ENCODE measurements around the gene TAPT1.

DNA sequence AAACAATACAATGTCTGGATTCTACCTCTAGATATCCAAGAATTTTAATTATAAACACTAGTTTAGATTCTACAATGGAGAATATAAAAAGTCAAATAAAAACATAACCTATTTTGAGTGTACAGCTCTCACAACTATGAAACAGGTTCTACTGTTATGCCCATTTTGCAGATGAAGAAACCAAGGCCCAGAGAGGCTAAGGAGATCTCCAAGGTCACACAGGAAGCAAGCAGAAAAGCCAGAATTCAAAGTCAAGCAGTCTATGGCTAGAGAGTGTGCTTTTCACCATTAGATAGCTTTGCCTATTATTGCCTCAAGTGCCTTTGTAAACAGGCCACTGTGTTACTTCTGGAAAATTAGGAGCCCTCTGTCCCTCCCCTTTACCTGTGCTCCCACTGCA lies 7.3 kb downstream of the TAPT1 start:
- TF ChIP-seq, protein P1, sequence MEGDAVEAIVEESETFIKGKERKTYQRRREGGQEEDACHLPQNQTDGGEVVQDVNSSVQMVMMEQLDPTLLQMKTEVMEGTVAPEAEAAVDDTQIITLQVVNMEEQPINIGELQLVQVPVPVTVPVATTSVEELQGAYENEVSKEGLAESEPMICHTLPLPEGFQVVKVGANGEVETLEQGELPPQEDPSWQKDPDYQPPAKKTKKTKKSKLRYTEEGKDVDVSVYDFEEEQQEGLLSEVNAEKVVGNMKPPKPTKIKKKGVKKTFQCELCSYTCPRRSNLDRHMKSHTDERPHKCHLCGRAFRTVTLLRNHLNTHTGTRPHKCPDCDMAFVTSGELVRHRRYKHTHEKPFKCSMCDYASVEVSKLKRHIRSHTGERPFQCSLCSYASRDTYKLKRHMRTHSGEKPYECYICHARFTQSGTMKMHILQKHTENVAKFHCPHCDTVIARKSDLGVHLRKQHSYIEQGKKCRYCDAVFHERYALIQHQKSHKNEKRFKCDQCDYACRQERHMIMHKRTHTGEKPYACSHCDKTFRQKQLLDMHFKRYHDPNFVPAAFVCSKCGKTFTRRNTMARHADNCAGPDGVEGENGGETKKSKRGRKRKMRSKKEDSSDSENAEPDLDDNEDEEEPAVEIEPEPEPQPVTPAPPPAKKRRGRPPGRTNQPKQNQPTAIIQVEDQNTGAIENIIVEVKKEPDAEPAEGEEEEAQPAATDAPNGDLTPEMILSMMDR (IDR thresholded peaks at IDR 0.05) = no peak
- no peak for TF ChIP-seq POLR2A (IDR thresholded peaks at IDR 0.05)

All from testis (tissue), 2 donors.